HG02938 (cell line): ENCODE measurements around the gene DAAM2.

Experiments
- ATAC-seq: cut with Tn5 transposase; IDR thresholded peaks from one replicate; pipeline ENCODE4 v1.9.1; 2021; ENCODE audit warnings: mild to moderate bottlenecking, moderate library complexity; ENCODE audit not compliant: unreplicated experiment

DAAM2 gene

DNA sequence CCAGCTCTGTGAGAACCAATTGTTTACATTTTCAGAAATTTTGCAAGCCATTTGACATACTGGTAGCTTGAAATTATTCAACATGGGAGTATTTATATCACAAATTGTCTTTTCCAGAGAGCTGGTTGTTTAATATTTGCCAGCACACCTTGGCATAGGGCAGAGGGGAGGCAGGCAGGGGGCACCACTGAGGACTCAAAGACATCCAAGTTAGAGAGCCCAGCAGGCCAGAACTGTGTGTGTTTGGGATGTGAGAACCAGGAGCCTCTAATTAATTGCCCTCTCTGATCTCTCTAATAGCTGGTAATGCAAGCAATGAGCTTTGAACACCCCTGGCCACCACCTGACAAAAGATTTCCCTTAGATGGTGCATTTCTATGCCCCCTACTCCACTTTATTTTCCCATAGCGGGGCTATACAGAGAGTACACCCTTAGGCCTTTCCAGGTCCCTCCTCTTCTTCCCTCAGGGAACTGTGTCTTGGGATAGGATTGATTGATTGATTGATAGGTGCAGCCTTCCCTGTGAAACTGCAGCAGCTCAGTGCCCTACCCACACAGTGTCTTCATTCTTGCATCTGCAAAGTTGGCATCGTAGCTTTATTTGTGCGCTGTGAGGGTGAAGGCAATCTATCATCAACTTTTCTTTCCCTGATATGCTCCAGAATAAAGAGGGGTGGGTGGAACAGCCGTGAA is 112.9 kb downstream of the DAAM2 start:
- no peak for ATAC-seq

DNA sequence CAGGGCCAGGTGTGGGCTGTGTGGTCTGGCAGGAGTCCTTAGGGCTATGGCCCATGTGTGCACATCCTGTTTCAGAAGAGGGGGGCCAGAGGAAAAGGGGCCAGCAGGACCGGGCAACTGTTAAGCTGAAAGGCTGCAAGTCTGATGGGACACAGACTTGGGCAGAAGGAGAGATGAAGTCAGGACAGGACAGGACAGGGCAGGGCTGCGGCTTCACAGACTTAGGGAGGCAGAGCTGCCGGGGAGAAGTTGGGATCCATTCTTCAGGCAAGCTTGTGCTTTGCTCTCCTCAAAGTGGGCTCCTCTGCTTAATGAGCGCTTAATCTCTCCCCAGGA is 113.4 kb downstream of the DAAM2 start:
- ATAC-seq: no peak

DNA sequence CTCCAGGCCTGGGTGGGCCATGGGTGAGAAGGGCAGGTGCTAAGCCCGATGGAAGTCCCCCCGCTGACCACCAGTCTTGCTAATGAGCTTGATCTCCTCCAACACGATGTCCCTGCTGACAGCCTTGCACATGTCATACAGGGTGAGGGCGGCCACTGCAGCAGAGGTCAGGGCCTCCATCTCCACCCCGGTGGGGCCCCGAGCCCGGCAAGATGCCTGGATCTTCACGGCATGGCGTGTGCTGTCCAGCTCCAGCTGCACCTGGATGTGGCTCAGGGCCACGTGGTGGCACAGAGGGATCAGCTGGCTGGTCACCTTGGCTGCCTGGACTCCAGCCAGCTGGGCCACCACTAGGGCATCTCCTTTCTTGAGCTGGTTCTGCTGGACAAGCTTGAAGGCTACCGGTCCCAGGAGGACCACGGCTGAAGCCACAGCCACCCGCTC is 114.2 kb downstream of the DAAM2 start:
- no peak for ATAC-seq

DNA sequence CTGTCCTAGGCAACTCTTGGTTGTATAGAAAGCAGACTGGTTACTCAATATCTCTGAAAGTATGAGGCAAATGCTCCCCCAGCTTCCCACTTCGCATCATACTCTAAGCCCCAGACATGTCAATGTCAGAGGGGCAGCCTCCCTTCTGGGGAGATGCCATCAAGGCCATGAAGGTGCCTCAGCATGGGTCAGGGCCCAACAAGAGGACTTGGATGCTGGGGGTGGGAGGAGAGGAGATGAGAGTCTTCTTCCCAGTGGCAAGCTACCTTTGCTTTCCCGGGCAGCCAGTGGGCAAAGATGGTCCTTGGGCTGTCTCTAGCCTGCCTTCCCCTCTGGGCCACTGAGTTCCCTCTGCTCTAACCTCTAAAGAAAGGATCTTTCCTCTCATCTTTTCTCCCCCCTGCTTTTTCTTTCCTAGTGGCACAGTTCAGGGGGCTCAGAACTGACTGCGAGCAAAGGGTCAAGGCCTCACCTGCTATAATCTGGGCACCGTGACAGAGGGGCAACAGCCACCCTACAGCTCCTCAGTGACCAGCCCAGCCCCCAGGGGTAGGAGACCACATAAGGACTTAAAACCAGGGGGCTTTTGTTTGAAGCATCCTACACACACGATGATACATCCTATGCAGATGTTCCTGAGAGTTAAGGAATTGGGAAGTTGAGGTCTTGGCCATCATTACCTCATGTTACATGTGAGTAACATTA is 115.8 kb downstream of the DAAM2 start:
- ATAC-seq: no peak

DNA sequence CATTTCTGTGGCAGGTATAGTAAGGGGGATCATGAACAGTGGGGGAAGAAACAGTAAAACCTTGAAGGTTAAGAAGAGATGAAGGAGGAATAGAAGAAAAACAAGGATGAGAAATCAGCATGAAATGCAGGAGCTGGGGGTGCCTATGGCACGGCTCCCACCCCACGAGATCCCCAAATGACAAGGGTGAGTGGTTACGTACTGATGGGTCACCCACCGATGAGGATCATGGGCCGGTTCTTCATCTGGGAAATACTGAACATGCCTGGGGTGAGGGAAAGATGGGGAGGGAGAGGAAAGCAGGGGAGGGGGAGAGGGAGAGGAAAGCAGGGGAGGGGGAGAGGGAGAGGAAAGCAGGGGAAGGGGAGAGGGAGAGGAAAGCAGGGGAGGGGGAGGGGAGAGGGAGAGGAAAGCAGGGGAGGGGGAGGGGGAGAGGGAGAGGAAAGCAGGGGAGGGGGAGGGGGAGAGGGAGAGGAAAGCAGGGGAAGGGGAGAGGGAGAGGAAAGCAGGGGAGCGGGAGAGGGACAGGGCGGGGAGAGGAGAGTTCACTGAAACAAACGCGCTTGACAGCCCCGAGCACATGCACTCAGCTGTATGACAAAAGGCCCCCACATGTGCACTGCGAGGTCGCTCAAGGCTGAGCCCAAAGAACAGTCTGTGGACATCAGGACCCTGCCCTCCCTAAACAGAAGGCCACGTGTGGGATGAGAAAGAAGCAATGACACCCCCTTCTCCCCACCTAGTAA is 116.8 kb downstream of the DAAM2 start:
- ATAC-seq: no peak

DNA sequence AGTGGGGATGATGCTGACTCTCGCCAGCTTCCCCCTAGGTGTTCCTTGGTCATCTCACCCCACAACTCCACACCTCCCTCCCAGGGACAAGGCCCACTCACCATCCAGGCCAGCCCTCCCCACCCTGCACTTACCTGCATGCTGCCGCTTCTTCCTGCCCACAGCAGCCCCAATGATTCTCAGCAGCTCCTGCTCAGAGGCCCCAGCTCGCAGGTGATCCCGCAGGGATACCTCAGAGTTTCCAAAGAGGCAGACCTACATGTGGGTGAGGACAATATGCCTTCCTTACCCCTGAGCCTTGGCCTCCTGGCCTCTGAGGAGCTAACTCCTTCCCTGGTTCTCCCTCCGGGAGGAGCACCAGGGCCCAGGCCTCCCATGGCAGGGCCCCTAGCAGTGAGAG is 117.5 kb downstream of the DAAM2 start:
- ATAC-seq: no peak

DNA sequence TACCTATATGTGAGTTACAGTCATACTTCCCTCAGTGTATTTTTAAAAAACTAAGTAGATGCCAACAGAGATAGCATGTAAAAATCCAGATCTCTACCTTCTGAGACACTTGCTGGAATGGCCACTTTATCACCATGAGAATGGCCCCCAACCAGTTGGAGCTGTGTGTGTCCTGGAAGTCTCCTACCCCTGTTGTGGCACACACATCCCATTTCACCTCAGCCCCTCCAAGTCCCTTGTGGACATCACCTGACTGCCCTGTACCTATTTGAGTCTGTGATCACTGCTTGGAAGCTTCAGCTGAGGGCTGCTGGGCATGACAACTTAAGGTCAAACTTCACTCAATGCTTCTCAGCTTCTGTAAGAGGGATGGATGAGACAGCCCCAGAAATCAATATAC is 118.0 kb downstream of the DAAM2 start:
- ATAC-seq: no peak

DNA sequence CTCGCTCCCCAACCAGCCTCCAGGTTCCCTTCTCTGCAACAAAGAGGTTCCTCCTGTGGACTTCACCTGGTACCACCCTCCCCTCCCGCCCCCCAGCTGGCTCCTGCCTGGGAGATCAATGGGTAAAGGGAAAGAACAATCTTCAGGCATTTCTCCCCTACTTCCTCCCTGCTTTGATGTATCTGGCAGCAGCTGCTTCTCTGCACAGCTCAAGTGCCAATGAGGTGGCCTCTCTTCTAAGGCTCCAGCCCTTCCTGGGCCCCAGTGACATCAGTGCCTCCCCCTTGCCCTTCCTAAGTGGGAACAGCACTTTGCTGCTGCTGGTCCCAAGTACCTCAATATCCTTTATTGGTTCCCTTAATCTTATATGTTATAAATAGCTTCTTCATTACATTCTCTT is 118.6 kb downstream of the DAAM2 start:
- ATAC-seq: no peak

DNA sequence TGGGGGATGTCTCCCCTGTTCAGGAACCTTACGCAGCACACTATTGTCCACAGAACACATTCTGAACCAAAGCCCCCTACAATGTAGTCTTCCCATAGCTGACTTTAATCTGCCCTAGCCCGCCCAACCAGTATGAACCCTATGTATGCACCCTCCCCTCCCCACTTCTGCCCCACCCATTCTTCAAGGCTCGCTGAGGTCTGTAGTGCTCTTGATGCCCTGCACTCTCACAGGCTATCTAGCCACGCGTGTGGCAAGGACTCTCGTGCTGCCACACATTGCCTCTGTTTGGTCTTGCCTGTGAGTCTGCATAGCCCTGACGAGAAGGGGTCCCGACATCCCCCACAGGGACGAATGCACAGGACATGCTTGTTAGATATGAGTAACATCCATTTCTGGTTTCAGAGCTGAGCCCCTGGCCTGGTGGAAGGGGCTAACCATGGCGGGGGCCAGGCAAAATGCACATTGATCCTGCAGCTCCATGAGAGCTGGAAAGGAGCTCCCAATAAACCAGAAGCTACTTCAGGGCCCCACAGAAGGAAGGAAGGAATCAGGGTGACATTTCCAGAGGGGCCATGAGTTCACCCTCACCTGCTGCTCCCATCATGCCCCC is 119.4 kb downstream of the DAAM2 start:
- no peak for ATAC-seq

DNA sequence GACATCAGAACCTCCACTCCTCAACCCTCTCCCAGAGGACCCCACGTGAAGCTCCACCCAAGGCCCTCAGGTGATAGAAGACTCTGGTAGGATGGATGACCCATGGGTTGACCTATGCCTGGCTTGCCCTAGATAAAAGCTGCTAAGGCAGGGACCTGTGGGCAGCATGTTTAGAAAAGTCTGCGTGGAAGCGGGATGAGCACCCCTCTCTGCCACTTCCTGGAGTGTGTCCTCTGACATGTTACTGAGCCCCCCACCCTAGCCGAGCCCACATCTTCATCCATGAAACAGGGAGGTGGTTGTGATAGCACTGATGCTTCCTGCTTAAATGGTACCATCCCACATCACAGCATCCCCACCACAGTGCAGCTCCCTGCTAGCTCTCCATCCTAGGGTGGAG is 120.3 kb downstream of the DAAM2 start:
- ATAC-seq: no peak

DNA sequence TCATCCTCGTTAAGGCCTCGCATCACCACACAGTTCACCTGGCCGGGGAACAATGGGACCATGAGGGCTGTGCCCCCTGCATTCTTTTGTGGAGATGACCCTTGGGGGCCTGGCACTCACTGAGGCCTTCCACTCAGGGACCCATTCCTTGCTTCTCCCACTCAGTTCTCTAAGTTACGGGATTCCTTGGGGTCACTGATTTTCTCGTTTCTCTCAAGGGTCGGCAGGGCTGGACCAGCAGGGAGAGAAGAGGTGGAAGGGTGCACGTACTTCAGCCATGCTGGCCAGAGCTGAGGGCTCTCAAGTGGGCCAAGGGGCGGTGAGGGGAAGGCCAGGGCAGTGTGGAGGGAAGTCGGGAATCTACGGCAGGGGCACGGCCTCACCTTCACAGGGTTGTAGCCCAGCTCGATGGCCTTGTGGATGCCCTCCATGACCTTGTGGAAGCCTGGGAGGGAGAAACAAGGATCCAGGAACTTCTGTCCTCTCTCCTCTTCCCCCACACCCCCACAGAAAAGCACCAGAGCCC is 121.3 kb downstream of the DAAM2 start:
- no peak for ATAC-seq

DNA sequence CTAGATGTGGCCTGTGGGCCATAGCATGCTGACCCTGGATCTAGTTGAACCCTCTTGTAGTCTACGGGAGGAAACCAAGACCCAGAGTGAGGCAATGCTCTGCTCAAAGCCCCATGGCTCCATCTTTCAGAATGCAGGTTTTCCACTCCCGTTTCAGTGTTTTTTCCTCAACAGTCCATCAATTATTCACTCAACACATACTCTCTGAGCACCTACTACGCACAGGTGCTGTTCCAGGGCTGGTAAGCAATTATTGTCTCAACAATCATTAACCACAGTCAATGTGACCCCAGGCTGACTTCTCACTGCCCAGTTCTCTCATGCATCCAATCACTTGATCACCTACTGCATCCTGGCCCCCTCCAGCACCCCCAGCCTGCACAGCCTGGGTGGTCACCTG is 122.1 kb downstream of the DAAM2 start:
- no peak for ATAC-seq

DNA sequence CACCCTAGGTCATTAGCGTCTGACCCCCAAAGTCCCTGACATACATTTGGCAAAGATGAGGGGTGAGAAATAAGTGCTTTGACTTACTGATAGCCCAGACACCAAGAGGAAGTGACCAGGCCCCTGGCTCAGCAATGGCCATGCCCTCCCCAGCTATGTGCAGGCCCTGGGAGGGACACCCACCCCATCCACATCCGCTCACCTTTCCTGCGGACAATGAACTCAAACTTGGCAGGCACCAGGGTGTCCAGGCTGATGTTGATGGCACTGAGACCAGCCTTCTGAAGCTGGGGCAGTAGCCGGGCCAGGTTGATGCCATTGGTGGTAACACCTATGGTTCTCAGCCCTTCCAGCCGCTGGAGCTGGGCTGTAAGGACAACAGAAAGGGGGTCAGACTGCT is 123.7 kb downstream of the DAAM2 start:
- ATAC-seq: no peak

DNA sequence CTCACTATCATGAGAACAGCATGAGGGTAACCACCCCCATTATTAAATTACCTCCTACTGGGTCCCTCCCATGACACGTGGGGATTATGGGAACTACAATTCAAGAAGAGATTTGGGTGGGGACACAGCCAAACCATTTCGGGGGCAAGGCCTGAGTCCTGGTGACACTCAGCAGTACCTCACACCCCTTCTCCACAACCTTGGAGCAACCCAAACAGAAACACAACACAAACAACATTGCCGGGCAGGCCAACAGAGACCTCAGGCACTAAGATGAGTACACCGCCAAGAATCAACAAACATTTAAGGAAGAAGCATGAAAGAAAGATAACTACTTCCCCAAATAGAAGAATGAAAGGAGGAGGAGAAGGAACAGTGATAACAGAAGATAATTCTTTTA is 125.2 kb downstream of the DAAM2 start:
- ATAC-seq: no peak

DNA sequence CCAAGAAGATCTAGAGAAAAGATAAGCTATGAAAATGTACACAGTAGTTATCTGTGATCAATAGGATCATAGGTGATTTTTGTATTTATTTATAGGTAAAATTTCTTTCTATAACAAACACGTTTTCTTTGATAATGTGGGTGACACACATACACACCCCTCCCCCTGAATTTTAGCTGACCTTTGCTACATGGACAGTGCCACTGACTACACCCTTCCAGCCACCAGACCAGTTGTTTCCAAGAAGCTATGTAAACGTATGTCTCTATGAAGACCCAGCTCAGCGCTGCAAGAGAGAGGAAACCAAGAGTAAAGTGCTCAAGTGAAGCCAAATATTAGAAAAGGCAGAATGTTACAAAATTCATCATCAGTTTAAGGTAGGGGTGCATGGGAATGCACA is 125.8 kb downstream of the DAAM2 start:
- no peak for ATAC-seq

DNA sequence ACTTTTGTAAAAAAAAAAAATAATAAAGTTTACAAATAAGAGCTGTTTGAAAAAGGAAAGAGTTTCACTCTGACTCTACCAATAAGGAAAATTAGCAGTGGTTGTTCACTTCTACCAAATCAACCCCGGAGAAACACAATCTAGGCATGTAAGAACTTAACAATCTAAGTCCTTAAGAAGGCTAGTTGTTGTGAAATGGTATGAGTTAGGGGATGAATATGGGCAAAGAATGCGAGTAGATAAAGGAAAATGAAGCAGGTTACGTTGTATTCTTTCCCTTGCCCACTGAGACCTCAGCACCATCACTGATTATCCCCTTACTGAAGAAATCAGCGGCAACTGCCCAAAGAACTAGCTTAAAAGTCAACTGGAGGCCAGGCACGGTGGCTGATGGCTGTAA is 126.7 kb downstream of the DAAM2 start:
- no peak for ATAC-seq

DNA sequence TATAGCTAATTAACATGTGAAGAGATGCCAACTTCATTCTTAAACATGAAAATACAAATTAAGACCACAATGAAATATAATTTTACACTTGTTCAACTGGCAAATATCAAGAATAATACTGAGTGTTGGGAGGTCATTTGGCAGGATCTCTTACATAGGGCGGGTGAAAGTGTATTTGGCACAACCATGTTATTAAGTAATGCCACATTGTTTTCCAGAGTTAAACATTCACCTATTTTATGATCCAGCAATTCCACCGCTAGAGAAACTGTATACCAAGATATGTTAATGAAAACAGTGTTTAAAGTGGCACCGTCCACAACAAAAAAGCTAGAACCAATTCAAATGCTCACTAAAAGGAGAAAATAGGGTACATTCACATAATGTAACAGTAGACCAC is 128.0 kb downstream of the DAAM2 start:
- no peak for ATAC-seq

DNA sequence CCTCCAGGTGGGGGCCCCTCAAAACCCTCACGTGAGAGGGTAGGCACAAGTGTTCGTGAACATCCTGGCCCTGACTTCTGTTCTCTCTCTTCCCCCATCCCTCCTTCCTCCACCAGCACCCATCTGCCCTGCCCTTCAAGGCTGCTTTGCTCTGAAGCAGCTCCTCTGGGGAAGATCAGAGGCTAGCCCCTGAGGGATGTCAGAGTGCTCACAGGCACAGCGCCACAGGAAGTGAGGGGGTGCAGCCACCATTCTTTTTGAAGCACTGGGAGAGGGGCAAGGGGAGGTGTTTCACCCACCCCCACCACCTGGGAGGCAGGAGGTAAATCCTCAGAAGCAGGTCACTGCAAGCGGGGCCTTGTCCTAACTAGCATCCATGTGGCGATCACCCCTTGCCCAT is 130.6 kb downstream of the DAAM2 start:
- no peak for ATAC-seq

DNA sequence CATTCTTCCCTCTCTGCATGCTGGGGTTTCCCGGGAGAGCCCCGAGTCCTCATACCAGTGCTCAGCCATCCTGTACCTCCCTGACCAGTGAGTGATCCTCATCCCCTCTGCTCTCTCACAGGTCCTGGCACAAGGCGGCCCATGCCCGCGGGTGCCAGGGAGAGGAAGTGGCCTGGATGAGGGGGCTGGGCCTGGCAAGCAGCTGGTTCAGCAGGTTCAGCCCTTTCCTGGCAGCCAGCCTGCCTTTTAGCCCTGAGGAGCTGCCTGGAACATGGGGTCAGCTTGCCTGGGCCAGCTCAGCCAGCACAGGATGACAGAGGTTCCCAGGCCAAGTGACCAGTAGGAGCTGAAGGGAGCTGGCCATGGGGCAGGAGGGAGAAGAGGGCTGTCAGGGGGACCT is 131.2 kb downstream of the DAAM2 start:
- no peak for ATAC-seq

DNA sequence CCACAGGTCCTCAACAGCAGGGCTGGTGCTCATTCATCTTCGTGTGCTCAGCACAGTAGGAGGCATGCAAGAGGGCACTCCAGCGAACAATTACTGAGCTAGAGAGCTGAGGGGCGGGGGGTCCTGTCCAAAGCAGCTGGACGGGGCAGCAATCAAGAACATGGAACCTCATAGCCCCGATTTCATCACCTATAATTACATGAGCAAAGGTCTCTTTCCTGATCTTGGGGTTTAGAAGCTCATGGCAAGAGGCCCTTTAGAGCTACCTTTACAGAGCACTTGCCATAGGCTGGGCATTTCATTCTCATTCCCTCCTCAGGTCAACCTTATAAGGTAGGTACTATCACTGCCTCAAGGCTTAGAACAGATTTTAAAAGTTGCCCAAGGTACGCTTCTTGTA is 131.7 kb downstream of the DAAM2 start:
- no peak for ATAC-seq

DNA sequence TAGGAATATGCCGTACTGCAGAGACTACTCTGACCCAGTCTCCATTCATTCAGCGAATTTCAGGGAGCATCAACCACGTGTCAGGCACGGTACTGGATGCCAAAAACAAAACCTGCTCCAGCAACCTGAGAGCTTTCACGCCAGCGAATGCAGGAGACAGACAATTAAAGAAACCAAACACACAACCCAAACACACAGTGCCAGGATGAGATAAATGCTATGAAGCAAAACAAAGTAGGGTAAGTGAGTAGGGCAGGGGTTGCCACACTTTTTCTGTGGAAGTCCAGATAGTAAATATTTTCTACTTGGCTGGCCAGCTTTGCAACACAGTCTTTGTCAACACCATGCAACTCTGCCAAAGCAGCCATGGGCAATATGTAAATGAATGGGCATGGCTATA is 132.1 kb downstream of the DAAM2 start:
- ATAC-seq: no peak
